Measurements from ENCODE around the gene HAUS5. TPM values are rescaled to one million over a fixed set of nuclear protein-coding genes. Genes with fewer than 3 reads are reported as not detected.
A peak's percentile ranks its signal among the peaks of the same experiment; 100 is the strongest.
"Not testable (repeated sequence)": the region's sequence is repeated elsewhere in the genome, so short reads cannot be mapped to it uniquely, and the experiment has no call there.

HAUS5 gene
- total and polyA plus RNA-seq, 2 donors, result 11.8 to 22.8 TPM

- H3K4me1 ChIP-seq (ENCODE audit: control insufficient read depth in 2 of 2, insufficient read depth in 2 of 2, low read length in 2 of 2), result no peaks in the 10 kb centered on the region
- no peaks in the 10 kb centered on the region for H3K9me3 ChIP-seq (ENCODE audit: control insufficient read depth in 2 of 2, insufficient read depth in 1 of 2, low read length in 1 of 2)
- 68% methylated on average over 4 of the region's 4 CpGs for WGBS
- no peak overlapping the region for H3K27ac ChIP-seq (ENCODE audit: low read depth in 1 of 2, low read length in 1 of 2)
- DNase-seq (ENCODE audit: low read depth in 6 of 9, low spot score in 9 of 9), result no peak
- H3K4me3 ChIP-seq (ENCODE audit: low read length in 2 of 2), result no peak overlapping the region
- no peaks in the 10 kb centered on the region for H3K36me3 ChIP-seq (ENCODE audit: control insufficient read depth in 2 of 2, insufficient read depth in 2 of 2, low read length in 1 of 2)
- no peaks in the 10 kb centered on the region for H3K27me3 ChIP-seq (ENCODE audit: control insufficient read depth in 2 of 2, insufficient read depth in 1 of 2, low read length in 1 of 2)
These were observed 16.1 kb upstream of the HAUS5 start for GRCh38 chr19:35596366-35596999.

DNA sequence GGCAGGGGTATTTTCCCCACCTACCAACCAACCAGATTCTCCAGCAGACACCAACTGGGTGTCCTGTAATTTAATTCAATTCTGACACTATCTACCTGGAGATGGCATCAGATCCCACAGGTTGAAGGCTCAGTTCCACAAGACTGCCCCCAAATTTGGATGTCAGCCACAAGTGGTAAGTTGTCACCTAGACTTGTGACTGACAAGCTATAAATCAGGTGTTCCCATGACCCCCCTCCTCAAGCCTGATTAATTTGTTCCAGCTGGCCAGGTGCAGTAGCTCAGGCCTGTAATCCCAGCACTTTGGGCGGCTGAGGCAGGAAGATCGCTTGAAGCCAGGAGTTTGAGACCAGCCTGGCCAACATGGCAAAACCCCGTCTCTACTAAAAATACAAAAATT lies 10.6 kb upstream of the HAUS5 start:
- 92% methylated on average over 3 of the region's 3 CpGs for WGBS
- no peak overlapping the region for H3K4me3 ChIP-seq (ENCODE audit: low read length in 2 of 2)
- no peaks in the 10 kb centered on the region for H3K9me3 ChIP-seq (ENCODE audit: control insufficient read depth in 2 of 2, insufficient read depth in 1 of 2, low read length in 1 of 2)
- H3K4me1 ChIP-seq (ENCODE audit: control insufficient read depth in 2 of 2, insufficient read depth in 2 of 2, low read length in 2 of 2), result no peaks in the 10 kb centered on the region
- no peaks in the 10 kb centered on the region for H3K27me3 ChIP-seq (ENCODE audit: control insufficient read depth in 2 of 2, insufficient read depth in 1 of 2, low read length in 1 of 2)
- no peak for DNase-seq (ENCODE audit: low read depth in 6 of 9, low spot score in 9 of 9)
- no peaks in the 10 kb centered on the region for H3K36me3 ChIP-seq (ENCODE audit: control insufficient read depth in 2 of 2, insufficient read depth in 2 of 2, low read length in 1 of 2)
- no peak overlapping the region for H3K27ac ChIP-seq (ENCODE audit: low read depth in 1 of 2, low read length in 1 of 2)

DNA sequence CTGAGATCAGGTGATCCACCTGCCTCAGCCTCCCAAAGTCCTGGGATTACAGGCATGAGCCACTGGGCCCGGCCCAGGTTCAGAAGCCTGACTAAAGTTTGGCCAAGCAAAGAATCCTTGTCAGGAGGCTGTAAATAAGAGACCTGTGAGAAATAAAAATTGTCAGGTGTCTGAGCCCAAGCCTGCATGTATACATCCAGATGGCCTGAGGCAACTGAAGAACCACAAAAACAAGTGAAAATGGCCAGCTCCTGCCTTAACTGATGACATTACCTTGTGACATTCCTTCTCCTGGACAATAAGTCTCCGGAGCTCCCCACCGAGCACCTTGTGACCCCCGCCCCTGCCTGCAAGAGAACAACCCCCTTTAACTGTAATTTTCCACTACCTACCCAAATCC lies 8.1 kb upstream of the HAUS5 start:
- H3K36me3 ChIP-seq (ENCODE audit: control insufficient read depth in 2 of 2, insufficient read depth in 2 of 2, low read length in 1 of 2); H3K4me3 ChIP-seq (ENCODE audit: low read length in 2 of 2); H3K27ac ChIP-seq (ENCODE audit: low read depth in 1 of 2, low read length in 1 of 2); H3K4me1 ChIP-seq (ENCODE audit: control insufficient read depth in 2 of 2, insufficient read depth in 2 of 2, low read length in 2 of 2); H3K27me3 ChIP-seq (ENCODE audit: control insufficient read depth in 2 of 2, insufficient read depth in 1 of 2, low read length in 1 of 2); DNase-seq (ENCODE audit: low read depth in 6 of 9, low spot score in 9 of 9); H3K9me3 ChIP-seq (ENCODE audit: control insufficient read depth in 2 of 2, insufficient read depth in 1 of 2, low read length in 1 of 2): not testable (repeated sequence)
- WGBS, result 96% methylated on average over 4 of the region's 4 CpGs

DNA sequence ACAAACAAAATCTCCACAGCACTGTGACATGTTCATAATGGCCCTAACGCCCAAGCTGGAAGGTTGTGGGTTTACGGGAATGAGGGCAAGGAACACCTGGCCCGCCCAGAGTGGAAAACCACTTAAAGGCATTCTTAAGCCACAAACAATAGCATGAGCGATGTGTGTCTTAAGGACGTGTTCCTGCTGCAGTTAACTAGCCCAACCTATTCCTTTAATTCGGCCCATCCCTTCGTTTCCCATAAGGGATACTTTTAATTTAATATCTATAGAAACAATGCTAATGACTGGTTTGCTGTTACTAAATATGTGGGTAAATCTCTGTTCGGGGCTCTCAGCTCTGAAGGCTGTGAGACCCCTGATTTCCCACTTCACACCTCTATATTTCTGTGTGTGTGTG lies 5.4 kb upstream of the HAUS5 start:
- WGBS, result 87% methylated on average over 8 of the region's 8 CpGs
- H3K4me1 ChIP-seq (ENCODE audit: control insufficient read depth in 2 of 2, insufficient read depth in 2 of 2, low read length in 2 of 2); DNase-seq (ENCODE audit: low read depth in 6 of 9, low spot score in 9 of 9); H3K9me3 ChIP-seq (ENCODE audit: control insufficient read depth in 2 of 2, insufficient read depth in 1 of 2, low read length in 1 of 2); H3K27ac ChIP-seq (ENCODE audit: low read depth in 1 of 2, low read length in 1 of 2); H3K36me3 ChIP-seq (ENCODE audit: control insufficient read depth in 2 of 2, insufficient read depth in 2 of 2, low read length in 1 of 2); H3K4me3 ChIP-seq (ENCODE audit: low read length in 2 of 2); H3K27me3 ChIP-seq (ENCODE audit: control insufficient read depth in 2 of 2, insufficient read depth in 1 of 2, low read length in 1 of 2): not testable (repeated sequence)

GRCh38 chr19:35607661-35608060 lies 4.9 kb upstream of the HAUS5 start:
- Histone ChIP-seq H3K27me3 (ENCODE audit: control insufficient read depth in 2 of 2, insufficient read depth in 1 of 2, low read length in 1 of 2) (no peaks in the 10 kb centered on the region), H3K36me3 (ENCODE audit: control insufficient read depth in 2 of 2, insufficient read depth in 2 of 2, low read length in 1 of 2) (no peaks in the 10 kb centered on the region), H3K27ac (ENCODE audit: low read depth in 1 of 2, low read length in 1 of 2) (no peak overlapping the region), H3K4me3 (ENCODE audit: low read length in 2 of 2) (no peak overlapping the region), H3K9me3 (ENCODE audit: control insufficient read depth in 2 of 2, insufficient read depth in 1 of 2, low read length in 1 of 2) (no peaks in the 10 kb centered on the region), H3K4me1 (ENCODE audit: control insufficient read depth in 2 of 2, insufficient read depth in 2 of 2, low read length in 2 of 2) (peaks cover 3 to 11% of the 10 kb centered on the region in 2 donors)
- no peak for DNase-seq (ENCODE audit: low read depth in 6 of 9, low spot score in 9 of 9)
- 90% methylated on average over 3 of the region's 3 CpGs for WGBS

DNA sequence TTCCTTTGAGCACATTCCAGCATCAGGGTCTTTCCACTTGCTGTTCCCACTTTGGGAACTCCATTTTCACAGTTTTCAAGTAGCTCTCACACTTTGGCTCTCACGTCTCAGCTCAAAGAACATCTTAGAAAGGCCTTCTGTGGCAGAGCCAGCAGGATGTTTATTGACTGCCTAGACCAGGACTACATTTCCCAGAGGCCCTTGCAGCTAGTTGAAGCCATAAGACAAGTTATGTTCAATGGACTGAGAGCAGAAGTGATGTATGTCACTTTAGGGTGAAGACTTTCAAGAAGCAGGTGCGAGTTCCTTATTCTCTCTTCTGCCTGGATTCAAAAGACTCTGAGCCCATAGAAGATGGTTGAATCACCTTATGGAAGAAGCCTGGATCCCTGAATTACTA lies 4.3 kb upstream of the HAUS5 start:
- DNase-seq (ENCODE audit: low read depth in 6 of 9, low spot score in 9 of 9), result peak in 1 of 9 donors; percentile 13
- 93% methylated on average over 2 of the region's 2 CpGs for WGBS
- Histone ChIP-seq H3K4me3 (ENCODE audit: low read length in 2 of 2) (no peak overlapping the region), H3K4me1 (ENCODE audit: control insufficient read depth in 2 of 2, insufficient read depth in 2 of 2, low read length in 2 of 2) (peaks cover 7 to 17% of the 10 kb centered on the region in 2 donors), H3K27ac (ENCODE audit: low read depth in 1 of 2, low read length in 1 of 2) (no peak overlapping the region), H3K27me3 (ENCODE audit: control insufficient read depth in 2 of 2, insufficient read depth in 1 of 2, low read length in 1 of 2) (no peaks in the 10 kb centered on the region), H3K9me3 (ENCODE audit: control insufficient read depth in 2 of 2, insufficient read depth in 1 of 2, low read length in 1 of 2) (no peaks in the 10 kb centered on the region), H3K36me3 (ENCODE audit: control insufficient read depth in 2 of 2, insufficient read depth in 2 of 2, low read length in 1 of 2) (no peaks in the 10 kb centered on the region)

DNA sequence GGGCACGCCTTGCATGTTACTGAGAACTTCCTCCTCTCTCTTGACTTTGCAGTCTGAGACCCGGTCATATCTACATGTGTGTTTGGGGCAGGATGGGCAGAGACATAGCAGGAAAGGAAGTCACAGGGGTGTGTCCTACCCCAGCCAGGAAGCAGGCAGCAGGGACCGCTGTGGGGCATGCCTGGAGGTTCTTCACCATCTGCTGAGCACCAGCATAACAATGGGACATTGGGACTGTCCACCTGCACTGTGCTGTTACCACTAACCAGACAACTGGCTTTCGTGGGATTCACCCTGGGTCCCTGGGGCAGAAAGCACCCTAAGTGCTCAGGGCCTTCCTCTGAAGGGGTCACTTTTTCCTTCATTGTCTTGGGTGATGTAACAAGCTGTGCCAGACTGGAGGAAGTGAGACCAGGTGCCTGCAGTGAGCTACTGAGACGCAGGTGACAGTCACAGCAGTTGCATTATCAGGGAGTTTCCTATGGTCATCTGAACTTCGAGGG lies 2.6 kb upstream of the HAUS5 start:
- WGBS, result 63% methylated on average over 6 of the region's 6 CpGs
- no peaks in the 10 kb centered on the region for H3K27me3 ChIP-seq (ENCODE audit: control insufficient read depth in 2 of 2, insufficient read depth in 1 of 2, low read length in 1 of 2)
- no peaks in the 10 kb centered on the region for H3K9me3 ChIP-seq (ENCODE audit: control insufficient read depth in 2 of 2, insufficient read depth in 1 of 2, low read length in 1 of 2)
- H3K4me3 ChIP-seq (ENCODE audit: low read length in 2 of 2), result no peak overlapping the region
- peaks cover 7 to 21% of the 10 kb centered on the region in 2 donors for H3K4me1 ChIP-seq (ENCODE audit: control insufficient read depth in 2 of 2, insufficient read depth in 2 of 2, low read length in 2 of 2)
- DNase-seq (ENCODE audit: low read depth in 6 of 9, low spot score in 9 of 9), result peak in 1 of 9 donors; percentile 8
- no peak overlapping the region for H3K27ac ChIP-seq (ENCODE audit: low read depth in 1 of 2, low read length in 1 of 2)
- H3K36me3 ChIP-seq (ENCODE audit: control insufficient read depth in 2 of 2, insufficient read depth in 2 of 2, low read length in 1 of 2), result peaks cover 0 to 2% of the 10 kb centered on the region in 2 donors

- WGBS, result 43% methylated on average over 9 of the region's 9 CpGs
- H3K4me3 ChIP-seq (ENCODE audit: low read length in 2 of 2), result peak overlapping the region; percentile 56 to 70
- H3K4me1 ChIP-seq (ENCODE audit: control insufficient read depth in 2 of 2, insufficient read depth in 2 of 2, low read length in 2 of 2), result peaks cover 7 to 21% of the 10 kb centered on the region in 2 donors
- H3K27ac ChIP-seq (ENCODE audit: low read depth in 1 of 2, low read length in 1 of 2), result no peak overlapping the region
- H3K9me3 ChIP-seq (ENCODE audit: control insufficient read depth in 2 of 2, insufficient read depth in 1 of 2, low read length in 1 of 2), result no peaks in the 10 kb centered on the region
- H3K36me3 ChIP-seq (ENCODE audit: control insufficient read depth in 2 of 2, insufficient read depth in 2 of 2, low read length in 1 of 2), result peaks cover 7 to 17% of the 10 kb centered on the region in 2 donors
- no peaks in the 10 kb centered on the region for H3K27me3 ChIP-seq (ENCODE audit: control insufficient read depth in 2 of 2, insufficient read depth in 1 of 2, low read length in 1 of 2)
- DNase-seq (ENCODE audit: low read depth in 6 of 9, low spot score in 9 of 9), result no peak
These were observed 344 bp upstream of the HAUS5 start for GRCh38 chr19:35612224-35612558.

- Histone ChIP-seq H3K9me3 (ENCODE audit: control insufficient read depth in 2 of 2, insufficient read depth in 1 of 2, low read length in 1 of 2) (no peaks in the 10 kb centered on the region), H3K27ac (ENCODE audit: low read depth in 1 of 2, low read length in 1 of 2) (no peak overlapping the region), H3K4me3 (ENCODE audit: low read length in 2 of 2) (no peak overlapping the region), H3K36me3 (ENCODE audit: control insufficient read depth in 2 of 2, insufficient read depth in 2 of 2, low read length in 1 of 2) (peaks cover 9 to 29% of the 10 kb centered on the region in 2 donors), H3K4me1 (ENCODE audit: control insufficient read depth in 2 of 2, insufficient read depth in 2 of 2, low read length in 2 of 2) (peaks cover 7 to 21% of the 10 kb centered on the region in 2 donors), H3K27me3 (ENCODE audit: control insufficient read depth in 2 of 2, insufficient read depth in 1 of 2, low read length in 1 of 2) (no peaks in the 10 kb centered on the region)
- DNase-seq (ENCODE audit: low read depth in 6 of 9, low spot score in 9 of 9), result no peak
- WGBS, result 97% methylated on average over 1 of the region's 1 CpG
These were observed 1.0 kb downstream of the HAUS5 start for GRCh38 chr19:35613574-35613973.

Measured in thymus (tissue), 11 donors.